Fibroblast of skin of scalp (primary cell): ENCODE results near the gene FUNDC1. TPM values are rescaled to one million over a fixed set of nuclear protein-coding genes. Genes with fewer than 3 reads are reported as not detected.
A peak's percentile ranks its signal among the peaks of the same experiment; 100 is the strongest.
"Not testable (repeated sequence)": the region's sequence is repeated elsewhere in the genome, so short reads cannot be mapped to it uniquely, and the experiment has no call there.

Experiments
- DNase-seq: peaks from one replicate; pipeline ENCODE4 v3.0.0-alpha.2; 2013
- polyA plus RNA-seq, 2 experiments: library from polyadenylated mRNA; unstranded; fragments of 120-200 nt; gene quantifications; one replicate each; pipeline ENCODE4 v1.2.1, GENCODE V29; 2013; ENCODE audit not compliant: insufficient read length in 2 of 2

The FUNDC1 gene
- polyA plus RNA-seq (2013, experiment 1 of 2; ENCODE audit: insufficient read length): 13.3 TPM
- polyA plus RNA-seq (2013, experiment 2 of 2; ENCODE audit: insufficient read length): 13.5 TPM

- DNase-seq: peak; percentile 96
Measured at GRCh38 chrX:44542567-44543325, at the start of gene FUNDC1. TSS of gene FUNDC1 (minus strand) at chrX:44542859. CDS start at chrX:44542832, 27 bp downstream.

GRCh38 chrX:44585866-44586265, 43.2 kb upstream of the FUNDC1 start:
- DNase-seq: no peak

- DNase-seq: peak; percentile 2
Measured at GRCh38 chrX:44580466-44580865, 37.8 kb upstream of the FUNDC1 start.

- no peak for DNase-seq
Measured at GRCh38 chrX:44572340-44572938, 29.8 kb upstream of the FUNDC1 start.

- no peak for DNase-seq
Measured at GRCh38 chrX:44570522-44570921, 27.9 kb upstream of the FUNDC1 start.

GRCh38 chrX:44569122-44569521, 26.5 kb upstream of the FUNDC1 start:
- no peak for DNase-seq

GRCh38 chrX:44568196-44568595, 25.5 kb upstream of the FUNDC1 start:
- DNase-seq: no peak

- DNase-seq: not testable (repeated sequence)
Measured at GRCh38 chrX:44561896-44562295, 19.2 kb upstream of the FUNDC1 start.

- no peak for DNase-seq
Measured at GRCh38 chrX:44550563-44550962, 7.9 kb upstream of the FUNDC1 start.

GRCh38 chrX:44545454-44545853, 2.8 kb upstream of the FUNDC1 start:
- DNase-seq: not testable (repeated sequence)

- no peak for DNase-seq
Measured at GRCh38 chrX:44544036-44544435, 1.4 kb upstream of the FUNDC1 start.

GRCh38 chrX:44536198-44536597, 6.5 kb downstream of the FUNDC1 start:
- DNase-seq: no peak

GRCh38 chrX:44529310-44529709, 13.3 kb downstream of the FUNDC1 start:
- no peak for DNase-seq

GRCh38 chrX:44514272-44514671, 28.4 kb downstream of the FUNDC1 start:
- DNase-seq: no peak

- no peak for DNase-seq
Measured at GRCh38 chrX:44507292-44507691, 35.4 kb downstream of the FUNDC1 start.

- no peak for DNase-seq
Measured at GRCh38 chrX:44506678-44507077, 36.0 kb downstream of the FUNDC1 start.

- no peak for DNase-seq
Measured at GRCh38 chrX:44503560-44503959, 39.1 kb downstream of the FUNDC1 start.

- DNase-seq: no peak
Measured at GRCh38 chrX:44495091-44495490, 47.6 kb downstream of the FUNDC1 start.

GRCh38 chrX:44494357-44494756, 48.3 kb downstream of the FUNDC1 start:
- DNase-seq: no peak

- no peak for DNase-seq
Measured at GRCh38 chrX:44489515-44489914, 53.1 kb downstream of the FUNDC1 start.

- no peak for DNase-seq
Measured at GRCh38 chrX:44484607-44485146, 58.0 kb downstream of the FUNDC1 start.

- no peak for DNase-seq
Measured at GRCh38 chrX:44483965-44484606, 58.6 kb downstream of the FUNDC1 start.

GRCh38 chrX:44482575-44482974, 60.1 kb downstream of the FUNDC1 start:
- DNase-seq: no peak
